HEK293 (cell line): ENCODE data around the gene CDK16.

ENCODE experiments used
- CTCF ChIA-PET: fragments of 350-600 bp; formaldehyde crosslinking; extraction: SDS; loops from one replicate; lab custom pipeline; 2021; ENCODE audit warnings: antibody characterized with exemption; lab: Yijun Ruan, JAX
- POLR2A ChIA-PET: fragments of 300-600 bp; formaldehyde crosslinking; extraction: SDS; loops from one replicate; lab custom pipeline; 2020; ENCODE audit warnings: antibody characterized with exemption, inconsistent platforms; lab: Yijun Ruan, JAX
- H3K27ac ChIP-seq: fragments of 200-500 bp; sonication (Bioruptor generic); 2 replicates; pipeline ENCODE4 v1.5.1; 2014; ENCODE audit warnings: low read depth, low read length, control low read depth, inconsistent platforms; ENCODE audit errors: extremely low read depth
- H3K36me3 ChIP-seq, 2 experiments: fragments of 200-500 bp in 1 of 2; sonication (Bioruptor generic) in 1 of 2; 1 replicate in 1 of 2; 2 replicates in 1 of 2; pipeline ENCODE4 v1.5.1; 2014 to 2017; ENCODE audit warnings: inconsistent platforms in 2 of 2, low read length in 2 of 2; ENCODE audit not compliant: control insufficient read depth in 2 of 2, insufficient read depth in 1 of 2
- H3K4me1 ChIP-seq: fragments of 200-500 bp; sonication (Bioruptor generic); 2 replicates; pipeline ENCODE4 v1.5.1; 2014; ENCODE audit warnings: mild to moderate bottlenecking, low read length, inconsistent platforms; ENCODE audit not compliant: control insufficient read depth, insufficient read depth
- H3K4me3 ChIP-seq: 2 replicates; pipeline ENCODE4 v1.5.1; 2011; ENCODE audit warnings: low read depth, mild to moderate bottlenecking, control low read depth, low read length, moderate library complexity
- H3K9me3 ChIP-seq: fragments of 200-500 bp; sonication (Bioruptor generic); 2 replicates; pipeline ENCODE4 v1.5.1; 2014; ENCODE audit warnings: low read depth, low read length, inconsistent platforms; ENCODE audit not compliant: control insufficient read depth, insufficient read depth
- GLIS1 ChIP-seq: fragments of 450-650 bp; formaldehyde crosslinking; IDR thresholded peaks from 2 replicates; pipeline ENCODE4 v1.5.1; 2016; ENCODE audit warnings: missing biosample characterization, missing genetic modification characterization
- GLIS2 ChIP-seq: fragments of 450-650 bp; formaldehyde crosslinking; IDR thresholded peaks from 2 replicates; pipeline ENCODE4 v1.5.1; 2016; ENCODE audit warnings: missing biosample characterization, missing genetic modification characterization
- REPIN1 ChIP-seq: fragments of 450-650 bp; formaldehyde crosslinking; IDR thresholded peaks from 2 replicates; pipeline ENCODE4 v1.5.1; 2017; ENCODE audit warnings: missing biosample characterization, missing genetic modification characterization, low read depth
- SCRT1 ChIP-seq: fragments of 450-650 bp; formaldehyde crosslinking; IDR thresholded peaks from 2 replicates; pipeline ENCODE4 v1.5.1; 2016; ENCODE audit warnings: missing biosample characterization, missing genetic modification characterization, borderline replicate concordance
- ZBTB1 ChIP-seq: fragments of 450-650 bp; formaldehyde crosslinking; IDR thresholded peaks from 2 replicates; pipeline ENCODE4 v1.5.1; 2016; ENCODE audit warnings: missing biosample characterization, missing genetic modification characterization
- ZBTB20 ChIP-seq: fragments of 450-650 bp; formaldehyde crosslinking; IDR thresholded peaks from 2 replicates; pipeline ENCODE4 v1.5.1; 2016; ENCODE audit warnings: missing biosample characterization, missing genetic modification characterization
- ZBTB26 ChIP-seq: fragments of 450-650 bp; formaldehyde crosslinking; optimal IDR thresholded peaks from 2 replicates; pipeline ENCODE3; 2016; ENCODE audit warnings: missing biosample characterization, mild to moderate bottlenecking, missing genetic modification characterization
- ZNF148 ChIP-seq: fragments of 450-650 bp; formaldehyde crosslinking; IDR thresholded peaks from 2 replicates; pipeline ENCODE4 v1.5.0; 2017; ENCODE audit warnings: missing biosample characterization, missing genetic modification characterization, borderline replicate concordance
- ZNF155 ChIP-seq: fragments of 450-650 bp; formaldehyde crosslinking; IDR thresholded peaks from 2 replicates; pipeline ENCODE4 v1.5.1; 2016; ENCODE audit warnings: missing biosample characterization, missing genetic modification characterization
- ZNF174 ChIP-seq: fragments of 450-650 bp; formaldehyde crosslinking; IDR thresholded peaks from 2 replicates; pipeline ENCODE4 v1.5.0; 2017; ENCODE audit warnings: missing biosample characterization, mild to moderate bottlenecking, missing genetic modification characterization
- ZNF335 ChIP-seq: fragments of 450-650 bp; formaldehyde crosslinking; conservative IDR thresholded peaks from 2 replicates; pipeline ENCODE4 v1.5.1; 2016; ENCODE audit warnings: missing biosample characterization, missing genetic modification characterization
- ZNF404 ChIP-seq: fragments of 450-650 bp; formaldehyde crosslinking; IDR thresholded peaks from 2 replicates; pipeline ENCODE4 v1.5.1; 2017; ENCODE audit warnings: missing biosample characterization, missing genetic modification characterization
- ZNF514 ChIP-seq: fragments of 450-650 bp; formaldehyde crosslinking; IDR thresholded peaks from 2 replicates; pipeline ENCODE4 v1.5.1; 2016; ENCODE audit warnings: missing biosample characterization, missing genetic modification characterization
- ZNF585B ChIP-seq: fragments of 450-650 bp; formaldehyde crosslinking; IDR thresholded peaks from 2 replicates; pipeline ENCODE4 v1.5.1; 2016; ENCODE audit warnings: missing biosample characterization, missing genetic modification characterization
- ZNF624 ChIP-seq: fragments of 450-650 bp; formaldehyde crosslinking; IDR thresholded peaks from 2 replicates; pipeline ENCODE4 v1.5.1; 2017; ENCODE audit warnings: missing biosample characterization, missing genetic modification characterization
- ZNF701 ChIP-seq: fragments of 450-650 bp; formaldehyde crosslinking; IDR thresholded peaks from 2 replicates; pipeline ENCODE4 v1.5.1; 2016; ENCODE audit warnings: missing biosample characterization, missing genetic modification characterization
- ZNF837 ChIP-seq: fragments of 450-650 bp; formaldehyde crosslinking; IDR thresholded peaks from 2 replicates; pipeline ENCODE4 v1.5.1; 2016; ENCODE audit warnings: missing biosample characterization, missing genetic modification characterization
- ZSCAN23 ChIP-seq: fragments of 450-650 bp; formaldehyde crosslinking; IDR thresholded peaks from 2 replicates; pipeline ENCODE4 v1.5.1; 2016; ENCODE audit warnings: missing biosample characterization, missing genetic modification characterization
- ZSCAN30 ChIP-seq: fragments of 450-650 bp; IDR thresholded peaks from 2 replicates; pipeline ENCODE4 v1.5.1; 2018; ENCODE audit warnings: missing biosample characterization, mild to moderate bottlenecking, missing genetic modification characterization, moderate library complexity
- TF ChIP-seq, protein P1 (sequence below): IDR thresholded peaks from 2 replicates; pipeline ENCODE4 v1.6.1; 2011; ENCODE audit warnings: mild to moderate bottlenecking, low read depth, low read length, borderline replicate concordance
- TF ChIP-seq, protein P2 (sequence below): fragments of 450-650 bp; formaldehyde crosslinking; IDR thresholded peaks from 2 replicates; pipeline ENCODE4 v1.5.1; 2016; ENCODE audit warnings: missing biosample characterization, missing genetic modification characterization

CDK16 gene

DNA sequence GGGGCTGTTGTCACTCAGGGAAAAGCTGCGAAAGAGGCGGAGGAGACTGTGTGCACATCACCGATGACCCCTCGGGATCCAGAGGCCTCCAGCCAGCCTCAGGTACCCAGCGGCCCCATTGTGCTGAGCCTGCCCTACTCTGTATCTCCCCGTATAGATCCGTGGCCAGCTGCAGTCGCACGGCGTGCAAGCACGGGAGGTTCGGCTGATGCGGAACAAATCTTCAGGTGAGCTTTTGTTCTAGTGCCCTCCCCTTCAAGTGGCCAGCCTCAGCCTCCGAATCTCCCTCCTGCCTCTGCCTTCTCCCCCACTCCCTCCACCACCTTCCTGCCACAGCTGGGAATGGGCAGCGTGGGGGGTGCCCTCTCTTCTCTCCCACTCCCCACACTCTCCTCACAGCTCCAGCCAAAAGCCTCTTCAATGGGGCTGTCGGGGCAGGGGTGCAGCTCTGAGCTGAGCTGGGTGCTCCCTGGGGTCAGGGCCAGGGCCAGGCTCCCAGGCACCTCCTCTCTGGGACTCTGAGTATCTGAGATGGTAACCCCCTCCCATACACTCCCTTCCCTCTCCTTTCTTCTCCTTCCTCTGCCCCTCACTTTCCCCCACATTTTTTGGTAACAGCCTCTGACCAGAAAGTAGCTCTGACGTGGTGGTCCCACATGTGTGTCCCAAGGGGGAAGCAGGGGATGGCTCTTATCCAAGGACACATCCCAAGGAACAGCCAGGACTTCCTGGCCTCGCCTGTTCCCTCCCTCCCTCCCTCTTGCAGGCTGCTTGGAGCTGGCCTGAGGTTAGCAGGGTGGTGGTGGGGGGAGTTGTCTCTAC lies 45.3 kb upstream of the CDK16 start:
- Histone ChIP-seq H3K4me3 (no peak overlapping the region), H3K36me3 (peaks cover 12 to 98% of the 10 kb centered on the region in 2 experiments; a peak in 2 of 3 replicates), H3K4me1 (no peaks in the 10 kb centered on the region), H3K9me3 (no peaks in the 10 kb centered on the region), H3K27ac (no peak overlapping the region)
- CTCF ChIA-PET, result no interaction called here
- POLR2A ChIA-PET, result no interaction called here
- TF ChIP-seq ZBTB26 (tag by site-specific recombination) (no peak), ZNF174 (tag by site-specific recombination) (no peak), ZNF155 (tag by site-specific recombination) (no peak), REPIN1 (tag by site-specific recombination) (no peak), GLIS1 (tag by site-specific recombination) (no peak)

DNA sequence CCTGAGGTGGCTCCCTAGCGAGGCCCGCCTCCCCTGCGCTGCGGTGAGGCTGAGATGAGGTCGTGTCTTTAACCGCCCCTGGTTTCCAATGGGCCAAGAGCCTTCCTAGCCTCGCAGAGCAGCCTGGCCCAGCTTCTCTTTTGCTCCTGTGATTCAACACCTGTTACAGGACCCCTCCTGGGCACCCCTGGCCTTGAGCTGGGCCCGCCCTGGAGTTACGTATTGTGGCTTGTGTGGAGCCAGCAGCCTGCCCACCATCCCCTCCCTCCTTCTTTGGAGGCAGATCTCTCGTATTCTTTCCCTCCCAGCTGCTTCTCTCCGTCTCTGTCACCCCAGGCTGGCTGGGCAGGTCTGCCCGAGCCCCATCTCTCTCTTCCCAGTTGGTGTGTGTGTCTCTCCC lies 44.1 kb upstream of the CDK16 start:
- H3K9me3 ChIP-seq, result no peaks in the 10 kb centered on the region
- H3K36me3 ChIP-seq, result peaks cover 12 to 99% of the 10 kb centered on the region in 2 experiments; a peak in 2 of 3 replicates
- TF ChIP-seq ZNF624 (tag by site-specific recombination) (no peak), ZNF585B (tag by site-specific recombination) (no peak), ZSCAN23 (tag by site-specific recombination) (no peak), ZBTB20 (tag by site-specific recombination) (no peak), ZNF701 (tag by site-specific recombination) (no peak), ZNF148 (tag by site-specific recombination) (no peak), ZNF404 (no peak), ZBTB1 (tag by site-specific recombination) (no peak), ZSCAN30 (tag by site-specific recombination) (no peak), GLIS2 (tag by site-specific recombination) (no peak), ZNF514 (no peak), ZNF837 (no peak), ZNF335 (tag by site-specific recombination) (no peak), SCRT1 (tag by site-specific recombination) (no peak)
- TF ChIP-seq, protein P1, sequence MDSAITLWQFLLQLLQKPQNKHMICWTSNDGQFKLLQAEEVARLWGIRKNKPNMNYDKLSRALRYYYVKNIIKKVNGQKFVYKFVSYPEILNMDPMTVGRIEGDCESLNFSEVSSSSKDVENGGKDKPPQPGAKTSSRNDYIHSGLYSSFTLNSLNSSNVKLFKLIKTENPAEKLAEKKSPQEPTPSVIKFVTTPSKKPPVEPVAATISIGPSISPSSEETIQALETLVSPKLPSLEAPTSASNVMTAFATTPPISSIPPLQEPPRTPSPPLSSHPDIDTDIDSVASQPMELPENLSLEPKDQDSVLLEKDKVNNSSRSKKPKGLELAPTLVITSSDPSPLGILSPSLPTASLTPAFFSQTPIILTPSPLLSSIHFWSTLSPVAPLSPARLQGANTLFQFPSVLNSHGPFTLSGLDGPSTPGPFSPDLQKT, result no peak
- TF ChIP-seq, protein P2, sequence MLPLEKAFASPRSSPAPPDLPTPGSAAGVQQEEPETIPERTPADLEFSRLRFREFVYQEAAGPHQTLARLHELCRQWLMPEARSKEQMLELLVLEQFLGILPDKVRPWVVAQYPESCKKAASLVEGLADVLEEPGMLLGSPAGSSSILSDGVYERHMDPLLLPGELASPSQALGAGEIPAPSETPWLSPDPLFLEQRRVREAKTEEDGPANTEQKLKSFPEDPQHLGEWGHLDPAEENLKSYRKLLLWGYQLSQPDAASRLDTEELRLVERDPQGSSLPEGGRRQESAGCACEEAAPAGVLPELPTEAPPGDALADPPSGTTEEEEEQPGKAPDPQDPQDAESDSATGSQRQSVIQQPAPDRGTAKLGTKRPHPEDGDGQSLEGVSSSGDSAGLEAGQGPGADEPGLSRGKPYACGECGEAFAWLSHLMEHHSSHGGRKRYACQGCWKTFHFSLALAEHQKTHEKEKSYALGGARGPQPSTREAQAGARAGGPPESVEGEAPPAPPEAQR (tag by site-specific recombination), result no peak
- no peaks in the 10 kb centered on the region for H3K4me1 ChIP-seq
- H3K27ac ChIP-seq, result no peak overlapping the region
- H3K4me3 ChIP-seq, result no peak overlapping the region
- ChIA-PET POLR2A (interaction anchor here (0.6 kb wide), 1 partner anchor 300 kb away, joined by 3 read pairs; no protein-coding TSS in a partner anchor), CTCF (no interaction called here)
